ENCODE results near the gene GAS2L3. TPM values are rescaled to one million over a fixed set of nuclear protein-coding genes. Genes with fewer than 3 reads are reported as not detected.

The GAS2L3 gene
- 1 to 10 TPM; 2.9 to 4.7 (median 4.0) TPM for total RNA-seq

DNA sequence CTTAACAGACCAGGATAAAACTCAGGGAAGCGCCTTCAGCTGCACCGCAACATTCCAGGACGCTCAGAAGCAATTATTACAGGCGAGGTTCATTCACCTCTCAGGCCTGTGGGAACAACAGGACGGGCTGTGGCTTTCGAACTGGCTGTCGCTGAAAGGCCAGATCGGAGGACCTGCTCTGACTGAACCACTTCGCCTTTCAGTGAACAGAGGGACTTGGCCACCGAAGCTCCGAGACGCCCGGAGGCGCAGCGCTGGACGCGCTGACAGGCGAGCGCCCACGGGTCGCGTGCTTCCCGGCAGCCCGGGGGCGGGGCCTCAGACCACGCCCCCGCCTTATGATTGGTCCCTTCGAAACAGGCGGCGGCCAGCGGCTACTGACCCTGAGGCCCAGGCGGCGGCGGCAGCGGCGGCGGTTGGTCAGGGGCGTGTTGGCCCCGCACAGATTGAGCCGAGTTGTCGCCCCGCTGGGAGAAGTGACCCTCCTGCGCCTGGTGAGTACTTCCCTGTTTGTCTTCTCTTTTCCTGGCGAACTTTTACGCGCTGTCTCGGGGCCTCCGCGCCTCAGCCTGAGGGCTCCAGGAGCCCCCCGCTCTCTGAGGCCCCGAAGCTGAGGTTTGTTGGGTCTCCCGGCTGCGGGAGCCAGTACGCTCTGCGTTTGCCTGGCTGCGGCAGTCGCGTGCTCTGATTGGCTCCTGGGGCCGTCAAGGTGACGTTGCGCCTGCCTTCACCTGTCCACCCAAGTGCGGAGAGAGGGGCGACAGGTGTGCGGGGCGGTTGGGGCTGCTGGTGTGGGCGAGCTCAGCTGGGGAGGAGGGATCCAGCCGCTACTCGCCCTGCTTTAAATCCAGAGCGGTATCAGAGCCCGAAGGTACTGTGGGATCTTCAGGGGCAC lies at the start of gene GAS2L3:
Gene GAS2L3, plus strand, starts transcription at position 393 of the 895 bp plus-strand sequence. CDS start 21,221 bp downstream, outside the sequence.
- intact Hi-C loops (cut with DNase I; ENCODE audit: low total_unique reads): no loop called here
- peak within 1 kb of the TSS; percentile 41 for H3K4me3 ChIP-seq (ENCODE audit: low read depth, poor library complexity, severe bottlenecking)
- DNase-seq (ENCODE audit: low spot score in 2 of 2): peak; percentile 82 to 96
- 3% methylated on average over 49 to 63 of the region's 70 CpGs for WGBS, 2 donors
- TF ChIP-seq, protein P1, sequence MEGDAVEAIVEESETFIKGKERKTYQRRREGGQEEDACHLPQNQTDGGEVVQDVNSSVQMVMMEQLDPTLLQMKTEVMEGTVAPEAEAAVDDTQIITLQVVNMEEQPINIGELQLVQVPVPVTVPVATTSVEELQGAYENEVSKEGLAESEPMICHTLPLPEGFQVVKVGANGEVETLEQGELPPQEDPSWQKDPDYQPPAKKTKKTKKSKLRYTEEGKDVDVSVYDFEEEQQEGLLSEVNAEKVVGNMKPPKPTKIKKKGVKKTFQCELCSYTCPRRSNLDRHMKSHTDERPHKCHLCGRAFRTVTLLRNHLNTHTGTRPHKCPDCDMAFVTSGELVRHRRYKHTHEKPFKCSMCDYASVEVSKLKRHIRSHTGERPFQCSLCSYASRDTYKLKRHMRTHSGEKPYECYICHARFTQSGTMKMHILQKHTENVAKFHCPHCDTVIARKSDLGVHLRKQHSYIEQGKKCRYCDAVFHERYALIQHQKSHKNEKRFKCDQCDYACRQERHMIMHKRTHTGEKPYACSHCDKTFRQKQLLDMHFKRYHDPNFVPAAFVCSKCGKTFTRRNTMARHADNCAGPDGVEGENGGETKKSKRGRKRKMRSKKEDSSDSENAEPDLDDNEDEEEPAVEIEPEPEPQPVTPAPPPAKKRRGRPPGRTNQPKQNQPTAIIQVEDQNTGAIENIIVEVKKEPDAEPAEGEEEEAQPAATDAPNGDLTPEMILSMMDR (IDR thresholded peaks at IDR 0.05): no peak
- TF ChIP-seq POLR2A (IDR thresholded peaks at IDR 0.05): no peak

DNA sequence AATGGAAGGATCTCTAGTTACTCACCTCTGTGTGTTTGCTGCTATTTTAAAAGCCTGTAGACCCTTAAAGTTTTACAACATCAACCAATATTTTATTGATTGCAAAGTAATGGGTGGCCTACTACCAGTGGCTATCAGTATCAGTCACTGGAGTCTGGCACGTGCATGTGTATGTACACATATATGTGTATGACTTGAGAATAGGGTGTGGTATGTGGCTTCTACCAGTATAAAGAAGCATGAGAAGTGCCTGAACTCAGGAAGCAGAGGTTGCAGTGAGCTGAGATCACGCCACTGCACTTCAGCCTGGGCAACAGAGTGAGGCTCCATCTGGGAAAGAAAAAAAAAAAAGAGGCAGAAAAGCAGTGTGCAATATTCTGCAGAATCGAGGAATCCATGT lies 45.5 kb upstream of the GAS2L3 start:
- 62 to 67% methylated on average over 3 of the region's 3 CpGs for WGBS, 2 donors
- no peak overlapping the region for H3K4me3 ChIP-seq (ENCODE audit: low read depth, poor library complexity, severe bottlenecking)
- intact Hi-C loops (cut with DNase I; ENCODE audit: low total_unique reads): no loop called here
- no peak for TF ChIP-seq POLR2A (IDR thresholded peaks at IDR 0.05)
- TF ChIP-seq, protein P1 (IDR thresholded peaks at IDR 0.05): no peak
- no peak for DNase-seq (ENCODE audit: low spot score in 2 of 2)

DNA sequence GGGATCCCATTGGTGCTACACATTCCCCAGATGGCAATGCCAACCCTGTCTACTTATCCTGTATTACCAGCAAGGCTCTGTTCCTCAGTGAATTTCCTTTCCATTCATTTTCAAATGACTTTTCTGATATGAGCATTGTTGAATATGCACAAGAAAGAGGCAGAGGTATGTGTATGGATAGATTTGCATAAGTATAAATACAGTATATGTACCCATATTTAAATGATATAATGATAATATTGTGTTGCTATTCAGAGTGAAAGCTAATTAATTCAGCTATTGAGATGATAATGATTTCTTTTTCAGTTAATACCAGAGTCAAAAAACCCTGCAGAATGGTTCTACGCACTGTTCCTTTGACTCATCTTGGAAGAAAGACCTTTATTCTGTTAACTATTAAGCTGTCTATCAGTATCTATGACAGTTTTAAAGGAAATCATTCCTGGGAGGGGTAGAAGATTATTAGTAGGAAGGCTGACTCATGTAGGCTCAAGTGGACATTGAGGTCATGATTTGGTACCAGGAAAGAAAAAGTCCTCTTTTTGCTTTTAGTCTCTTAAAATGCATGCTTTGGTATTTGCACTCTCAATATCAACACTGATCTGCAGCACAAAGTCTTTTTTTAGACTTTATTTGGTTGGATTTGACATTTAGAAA lies 44.9 kb upstream of the GAS2L3 start:
- TF ChIP-seq, protein P1 (IDR thresholded peaks at IDR 0.05): no peak
- no peak for TF ChIP-seq POLR2A (IDR thresholded peaks at IDR 0.05)
- intact Hi-C loops (cut with DNase I; ENCODE audit: low total_unique reads): no loop called here
- no peak for DNase-seq (ENCODE audit: low spot score in 2 of 2)
- H3K4me3 ChIP-seq (ENCODE audit: low read depth, poor library complexity, severe bottlenecking): no peak overlapping the region
- WGBS, 2 donors: 78 to 83% methylated on average over 1 of the region's 1 CpG

DNA sequence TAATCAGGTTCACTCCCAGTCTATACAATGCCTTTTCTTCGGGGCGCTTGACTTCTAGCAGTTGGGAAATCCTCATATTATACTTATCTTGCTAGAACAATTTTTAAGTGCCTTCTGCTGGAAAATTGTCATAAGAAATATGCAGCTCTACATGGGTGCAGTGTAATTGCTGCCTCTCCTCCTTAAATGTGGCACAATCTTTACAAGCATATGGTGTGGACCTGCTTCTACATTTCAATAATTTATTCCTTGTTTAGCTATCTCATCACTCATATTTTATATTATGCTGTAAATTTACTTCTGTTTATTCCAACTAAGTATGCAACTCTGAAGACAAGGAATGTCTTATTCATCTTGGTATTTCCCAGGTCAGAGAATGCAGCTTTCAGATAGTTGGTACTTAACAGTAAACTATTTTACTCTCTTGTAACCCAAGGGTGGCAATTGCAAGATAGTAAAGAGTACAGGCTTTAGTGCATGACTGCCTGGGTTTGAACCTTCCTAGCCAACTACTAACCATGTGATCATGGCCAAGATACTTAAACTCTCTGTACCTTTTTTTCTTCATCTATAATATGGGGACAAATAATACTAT lies 43.6 kb upstream of the GAS2L3 start:
- intact Hi-C loops (cut with DNase I; ENCODE audit: low total_unique reads): no loop called here
- TF ChIP-seq POLR2A (IDR thresholded peaks at IDR 0.05): no peak
- TF ChIP-seq, protein P1 (IDR thresholded peaks at IDR 0.05): no peak
- no peak for DNase-seq (ENCODE audit: low spot score in 2 of 2)
- WGBS, 2 donors: 96 to 98% methylated on average over 2 of the region's 2 CpGs
- H3K4me3 ChIP-seq (ENCODE audit: low read depth, poor library complexity, severe bottlenecking): no peak overlapping the region

DNA sequence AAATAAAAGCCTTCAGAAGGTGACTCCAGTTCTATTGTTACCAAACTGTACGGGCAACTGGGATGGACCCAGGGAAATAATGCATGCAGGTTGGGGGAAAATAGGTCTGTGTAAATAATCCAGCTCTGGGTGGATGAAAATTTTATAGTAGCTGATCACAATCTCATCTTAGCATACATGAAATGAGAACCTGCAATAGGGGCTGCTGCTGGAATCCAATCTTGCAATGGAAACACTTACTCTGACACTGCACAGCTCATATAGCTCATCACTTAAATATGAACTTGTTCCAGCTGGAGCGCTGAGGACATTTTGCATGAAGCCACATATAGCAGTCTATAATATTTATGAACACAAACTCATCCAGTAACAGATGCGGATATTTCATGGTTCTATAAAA lies 40.1 kb upstream of the GAS2L3 start:
- TF ChIP-seq, protein P1 (IDR thresholded peaks at IDR 0.05): no peak
- intact Hi-C loops (cut with DNase I; ENCODE audit: low total_unique reads): no loop called here
- no peak overlapping the region for H3K4me3 ChIP-seq (ENCODE audit: low read depth, poor library complexity, severe bottlenecking)
- WGBS, 2 donors: 79 to 90% methylated on average over 3 of the region's 3 CpGs
- no peak for DNase-seq (ENCODE audit: low spot score in 2 of 2)

Measured in lower leg skin (tissue), 4 donors.